HL-60/S4 (cell line): ENCODE data around the gene FKBP9.
"Not testable (repeated sequence)": the region's sequence is repeated elsewhere in the genome, so short reads cannot be mapped to it uniquely, and the experiment has no call there.

Source experiments
- in situ Hi-C: fragments of 300-500 bp; cut with MboI; formaldehyde crosslinking; loops from 2 replicates; pipeline ENCODE4 v1.14.3; 2022; ENCODE audit warnings: low sequenced_read_pairs

The FKBP9 gene

GRCh38 chr7:32957326-32958045, at the start of gene FKBP9:
Gene FKBP9, plus strand, starts transcription at chr7:32957440. Its CDS starts 134 bp downstream, at chr7:32957574.
- in situ Hi-C loops, result no loop called here

GRCh38 chr7:32910195-32910594, 47.0 kb upstream of the FKBP9 start:
- in situ Hi-C loops, result no loop called here

- in situ Hi-C loops, result no loop called here
These were observed 43.1 kb upstream of the FKBP9 start for GRCh38 chr7:32914184-32914583.

GRCh38 chr7:32915041-32915536, 42.2 kb upstream of the FKBP9 start:
- in situ Hi-C loops, result no loop called here

GRCh38 chr7:32916006-32916405, 41.2 kb upstream of the FKBP9 start:
- in situ Hi-C loops, result no loop called here

GRCh38 chr7:32916994-32917393, 40.2 kb upstream of the FKBP9 start:
- in situ Hi-C loops, result not testable (repeated sequence)

- in situ Hi-C loops, result no loop called here
These were observed 35.3 kb upstream of the FKBP9 start for GRCh38 chr7:32921896-32922295.

GRCh38 chr7:32928785-32929298, 28.4 kb upstream of the FKBP9 start:
- in situ Hi-C loops, result no loop called here

GRCh38 chr7:32929430-32930143, 27.7 kb upstream of the FKBP9 start:
- in situ Hi-C loops, result no loop called here

GRCh38 chr7:32930378-32930777, 26.9 kb upstream of the FKBP9 start:
- in situ Hi-C loops, result no loop called here

- in situ Hi-C loops, result no loop called here
These were observed 21.7 kb upstream of the FKBP9 start for GRCh38 chr7:32935558-32935957.

- in situ Hi-C loops, result no loop called here
These were observed 20.6 kb upstream of the FKBP9 start for GRCh38 chr7:32936689-32937088.

GRCh38 chr7:32937344-32938174, 19.7 kb upstream of the FKBP9 start:
- in situ Hi-C loops, result no loop called here

GRCh38 chr7:32941181-32941580, 16.1 kb upstream of the FKBP9 start:
- in situ Hi-C loops, result no loop called here

- in situ Hi-C loops, result no loop called here
These were observed 15.4 kb upstream of the FKBP9 start for GRCh38 chr7:32941681-32942414.

GRCh38 chr7:32942415-32943251, 14.6 kb upstream of the FKBP9 start:
- in situ Hi-C loops, result no loop called here

GRCh38 chr7:32943252-32944030, 13.8 kb upstream of the FKBP9 start:
- in situ Hi-C loops, result no loop called here

- in situ Hi-C loops, result no loop called here
These were observed 9.7 kb upstream of the FKBP9 start for GRCh38 chr7:32947420-32947983.
